Omental fat pad (tissue), 4 donors: Measurements from ENCODE around the gene HMGB2. TPM values are rescaled to one million over a fixed set of nuclear protein-coding genes. Genes with fewer than 3 reads are reported as not detected.
A peak's percentile ranks its signal among the peaks of the same experiment; 100 is the strongest.

Experiments
- ATAC-seq: fragments of 150-250 bp; one replicate; pipeline ENCODE4 v1.9.1; 2016; ENCODE audit warnings: mild to moderate bottlenecking, moderate library complexity; ENCODE audit not compliant: low FRiP score
- DNase-seq: peaks from one replicate; pipeline ENCODE4 v3.0.0-alpha.2; 2019; ENCODE audit warnings: low spot score
- total RNA-seq, 4 donors: library from RNA; depleted of rRNA; stranded (reverse); fragments of >200 nt; gene quantifications; one replicate each; pipeline ENCODE4 v1.1.0, GENCODE V29; 2016
- TF ChIP-seq, protein P1 (sequence below), 3 donors: fragments of 450-650 bp; IDR thresholded peaks; one replicate each; pipeline ENCODE4 v1.5.1; 2016 to 2017; ENCODE audit warnings: antibody characterized with exemption in 3 of 3, mild to moderate bottlenecking in 3 of 3, moderate library complexity in 2 of 3

HMGB2 gene
- total RNA-seq, 4 donors from 2014 or later, result 32.5 to 109 (median 51.7) TPM

DNA sequence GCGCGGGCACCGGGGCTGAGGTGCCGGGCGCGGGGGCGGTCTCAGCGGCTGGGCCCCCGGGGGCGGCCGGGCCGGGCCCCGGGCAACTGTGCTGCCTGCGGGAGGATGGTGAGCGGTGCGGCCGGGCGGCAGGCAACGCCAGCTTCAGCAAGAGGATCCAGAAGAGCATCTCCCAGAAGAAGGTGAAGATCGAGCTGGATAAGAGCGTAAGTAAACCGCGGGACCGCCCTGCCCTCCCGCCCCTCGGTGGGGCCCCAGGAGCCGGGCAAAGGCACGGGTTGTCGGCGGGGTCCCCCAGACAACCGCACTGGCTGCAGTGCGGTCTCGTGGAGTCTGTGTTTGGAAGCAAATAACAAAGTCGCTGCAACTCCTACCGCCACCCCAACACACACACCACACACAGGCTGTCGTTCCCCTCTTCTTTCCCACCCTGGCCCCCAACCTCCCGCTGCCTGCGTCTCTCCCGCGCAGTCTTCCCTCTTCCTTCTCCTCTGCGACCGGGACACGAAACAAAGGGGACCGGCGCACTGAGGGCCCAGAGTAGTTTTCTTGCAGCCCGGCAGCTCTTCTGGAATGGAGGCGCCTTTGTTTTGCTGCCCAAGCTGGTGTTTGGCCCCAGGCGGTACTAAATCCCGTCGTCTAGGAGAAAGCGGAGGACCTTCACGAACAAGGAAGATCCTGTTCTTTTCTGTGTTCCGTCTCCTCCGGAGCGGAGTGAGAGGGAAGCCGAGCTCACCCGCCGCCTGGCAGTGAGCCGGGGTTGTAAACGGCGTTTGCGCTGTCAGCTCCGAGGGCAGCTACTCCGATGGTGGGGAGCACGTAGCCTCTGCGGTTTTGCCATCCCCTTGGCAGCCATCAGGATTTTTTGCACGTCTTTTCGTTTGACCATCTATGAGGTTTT, 37.4 kb upstream of the HMGB2 start:
- peak; percentile 35 for ATAC-seq
- TF ChIP-seq, protein P1, sequence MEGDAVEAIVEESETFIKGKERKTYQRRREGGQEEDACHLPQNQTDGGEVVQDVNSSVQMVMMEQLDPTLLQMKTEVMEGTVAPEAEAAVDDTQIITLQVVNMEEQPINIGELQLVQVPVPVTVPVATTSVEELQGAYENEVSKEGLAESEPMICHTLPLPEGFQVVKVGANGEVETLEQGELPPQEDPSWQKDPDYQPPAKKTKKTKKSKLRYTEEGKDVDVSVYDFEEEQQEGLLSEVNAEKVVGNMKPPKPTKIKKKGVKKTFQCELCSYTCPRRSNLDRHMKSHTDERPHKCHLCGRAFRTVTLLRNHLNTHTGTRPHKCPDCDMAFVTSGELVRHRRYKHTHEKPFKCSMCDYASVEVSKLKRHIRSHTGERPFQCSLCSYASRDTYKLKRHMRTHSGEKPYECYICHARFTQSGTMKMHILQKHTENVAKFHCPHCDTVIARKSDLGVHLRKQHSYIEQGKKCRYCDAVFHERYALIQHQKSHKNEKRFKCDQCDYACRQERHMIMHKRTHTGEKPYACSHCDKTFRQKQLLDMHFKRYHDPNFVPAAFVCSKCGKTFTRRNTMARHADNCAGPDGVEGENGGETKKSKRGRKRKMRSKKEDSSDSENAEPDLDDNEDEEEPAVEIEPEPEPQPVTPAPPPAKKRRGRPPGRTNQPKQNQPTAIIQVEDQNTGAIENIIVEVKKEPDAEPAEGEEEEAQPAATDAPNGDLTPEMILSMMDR (IDR thresholded peaks at IDR 0.05), result no peak
- peak; percentile 30 for DNase-seq

DNA sequence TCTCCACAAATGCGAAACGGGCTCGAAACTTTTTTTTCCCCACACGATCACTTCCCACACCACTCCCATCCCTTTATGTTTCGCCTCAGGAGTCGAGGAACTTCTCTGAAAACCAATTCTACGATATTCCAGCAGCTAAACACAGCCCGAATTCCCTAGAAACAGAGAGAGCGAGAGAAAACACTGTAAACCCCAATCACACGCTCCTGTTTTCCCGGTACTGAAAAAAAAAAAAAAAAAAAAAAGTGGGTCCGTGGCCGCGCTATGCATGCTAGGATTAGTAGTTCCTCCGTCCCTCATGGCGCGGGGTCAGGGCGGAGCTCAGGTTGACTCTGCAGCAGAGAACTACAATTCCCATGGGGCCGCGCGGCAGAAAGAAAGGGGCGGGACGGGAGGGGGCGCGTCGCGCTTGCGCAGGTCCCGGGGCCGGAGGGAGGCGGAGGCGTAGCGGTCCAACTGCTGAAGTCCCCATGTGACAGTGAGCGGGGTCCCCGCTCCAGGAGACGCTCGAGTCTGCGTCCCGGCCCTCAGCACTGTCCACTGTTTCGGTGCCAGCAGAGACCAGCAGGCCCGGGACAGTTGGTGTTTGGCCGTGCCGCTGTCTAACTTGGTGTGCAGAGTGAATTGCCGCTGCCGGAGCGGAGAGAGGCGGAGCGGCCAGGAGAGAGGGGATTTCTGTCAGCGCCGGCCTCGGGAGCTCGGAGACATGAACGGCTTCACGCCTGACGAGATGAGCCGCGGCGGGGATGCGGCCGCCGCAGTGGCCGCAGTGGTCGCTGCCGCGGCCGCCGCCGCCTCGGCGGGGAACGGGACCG, 36.5 kb upstream of the HMGB2 start, which contains the start of gene SAP30:
Gene SAP30 (plus strand): TSS at position 478 of the 815 bp plus-strand sequence. CDS start 229 bp downstream, at position 707.
- DNase-seq, result peak; percentile 97
- TF ChIP-seq, protein P1 (IDR thresholded peaks at IDR 0.05), result no peak
- peak; percentile 95 for ATAC-seq

DNA sequence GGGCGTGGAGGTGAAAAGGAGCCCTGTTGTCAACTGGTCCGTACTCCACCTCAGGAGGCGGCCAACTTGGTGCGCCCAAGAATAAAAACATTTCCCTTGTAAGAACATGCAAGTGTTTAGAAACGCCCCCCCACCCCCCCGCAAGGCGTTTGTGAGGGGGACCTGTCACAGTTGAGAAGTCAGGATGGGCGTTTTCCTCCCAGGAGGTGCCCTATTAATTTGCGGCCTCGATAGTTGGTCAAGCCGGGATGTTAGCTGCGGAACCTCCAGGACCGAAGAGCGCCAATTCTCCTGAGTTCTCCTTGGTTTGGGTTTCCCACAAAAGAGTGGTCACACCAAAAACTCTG, 35.9 kb upstream of the HMGB2 start:
- TF ChIP-seq, protein P1 (IDR thresholded peaks at IDR 0.05), result no peak
- ATAC-seq (peak; percentile 14), DNase-seq (peak; percentile 44)

DNA sequence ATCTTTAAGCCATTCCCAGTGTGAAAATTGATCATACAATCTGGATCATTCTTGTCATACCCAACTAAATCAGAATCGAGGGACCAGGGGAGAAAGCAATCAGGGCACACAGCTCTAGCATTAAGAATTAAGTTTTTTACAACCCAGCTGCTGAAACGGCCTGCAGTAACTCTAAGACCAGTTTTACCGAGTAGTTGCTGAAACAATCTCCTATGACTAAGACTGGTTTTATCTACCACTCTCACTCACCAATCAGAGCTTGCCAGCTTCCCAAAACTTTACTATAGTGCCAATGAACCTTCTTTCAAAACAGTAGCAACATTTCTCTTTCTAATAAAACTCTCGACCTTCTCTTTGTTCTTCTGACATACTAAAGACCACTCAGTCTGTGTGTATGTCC, 33.8 kb upstream of the HMGB2 start:
- no peak for ATAC-seq
- TF ChIP-seq, protein P1 (IDR thresholded peaks at IDR 0.05), result no peak
- no peak for DNase-seq

DNA sequence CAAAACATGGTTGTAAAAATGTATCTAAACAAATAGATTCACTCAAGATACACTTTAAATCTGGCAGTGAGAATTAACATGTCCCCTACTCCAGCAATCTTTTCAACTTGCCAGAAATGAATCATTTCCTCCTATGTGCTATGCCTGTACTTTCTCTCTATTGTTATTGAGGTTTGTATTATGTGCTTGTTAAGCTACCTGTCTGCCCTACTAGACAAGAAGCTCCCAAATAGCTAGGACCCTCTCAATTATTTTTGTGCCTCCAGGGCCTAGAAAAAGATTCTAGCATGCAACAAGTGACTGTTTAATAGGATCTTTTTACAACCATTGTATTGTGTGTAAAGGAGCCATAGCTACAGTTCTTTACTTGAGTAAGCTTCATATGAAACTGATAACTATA, 33.1 kb upstream of the HMGB2 start:
- TF ChIP-seq, protein P1 (IDR thresholded peaks at IDR 0.05), result no peak
- no peak for DNase-seq

DNA sequence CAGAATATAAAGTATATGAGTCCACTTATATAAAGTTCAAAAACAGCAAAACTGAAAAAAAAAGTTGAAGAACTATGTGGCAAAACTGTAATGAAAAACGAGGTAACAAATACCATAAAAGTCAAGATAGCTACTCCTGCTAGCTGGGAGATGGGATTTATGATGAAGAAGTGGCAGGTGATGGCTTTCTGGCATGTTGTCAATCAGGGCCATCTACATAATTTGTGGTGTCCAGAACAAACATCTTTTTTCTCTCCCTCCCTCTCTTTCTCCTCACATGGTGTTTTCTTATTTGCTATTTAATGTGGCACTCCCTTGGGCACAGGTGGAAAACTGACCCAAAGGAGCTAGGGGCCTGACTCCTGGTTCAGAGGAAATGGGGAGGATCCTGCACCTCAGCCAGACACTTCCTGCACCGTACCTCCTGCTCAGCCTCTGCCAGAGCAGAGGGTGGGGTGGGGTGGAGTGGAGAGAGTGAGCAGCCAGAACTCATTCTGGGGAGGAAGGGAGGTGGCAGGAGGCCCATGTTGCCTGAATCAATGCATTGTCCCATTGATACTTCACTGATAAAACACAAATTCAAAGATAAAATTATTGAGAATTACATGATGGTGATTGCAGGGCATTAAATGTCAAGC, 31.3 kb upstream of the HMGB2 start:
- TF ChIP-seq, protein P1 (IDR thresholded peaks at IDR 0.05), result no peak
- DNase-seq (no peak), ATAC-seq (no peak)

More for the DNA sequence above, 33.1 kb upstream of the HMGB2 start:
- no peak for ATAC-seq
